ENCODE results near the gene AKR1A1. TPM values are rescaled to one million over a fixed set of nuclear protein-coding genes. Genes with fewer than 3 reads are reported as not detected.
"Not testable (repeated sequence)": the region's sequence is repeated elsewhere in the genome, so short reads cannot be mapped to it uniquely, and the experiment has no call there.

Gene AKR1A1
- total RNA-seq, 2 donors from 2014 or later, result 153 to 177 TPM

DNA sequence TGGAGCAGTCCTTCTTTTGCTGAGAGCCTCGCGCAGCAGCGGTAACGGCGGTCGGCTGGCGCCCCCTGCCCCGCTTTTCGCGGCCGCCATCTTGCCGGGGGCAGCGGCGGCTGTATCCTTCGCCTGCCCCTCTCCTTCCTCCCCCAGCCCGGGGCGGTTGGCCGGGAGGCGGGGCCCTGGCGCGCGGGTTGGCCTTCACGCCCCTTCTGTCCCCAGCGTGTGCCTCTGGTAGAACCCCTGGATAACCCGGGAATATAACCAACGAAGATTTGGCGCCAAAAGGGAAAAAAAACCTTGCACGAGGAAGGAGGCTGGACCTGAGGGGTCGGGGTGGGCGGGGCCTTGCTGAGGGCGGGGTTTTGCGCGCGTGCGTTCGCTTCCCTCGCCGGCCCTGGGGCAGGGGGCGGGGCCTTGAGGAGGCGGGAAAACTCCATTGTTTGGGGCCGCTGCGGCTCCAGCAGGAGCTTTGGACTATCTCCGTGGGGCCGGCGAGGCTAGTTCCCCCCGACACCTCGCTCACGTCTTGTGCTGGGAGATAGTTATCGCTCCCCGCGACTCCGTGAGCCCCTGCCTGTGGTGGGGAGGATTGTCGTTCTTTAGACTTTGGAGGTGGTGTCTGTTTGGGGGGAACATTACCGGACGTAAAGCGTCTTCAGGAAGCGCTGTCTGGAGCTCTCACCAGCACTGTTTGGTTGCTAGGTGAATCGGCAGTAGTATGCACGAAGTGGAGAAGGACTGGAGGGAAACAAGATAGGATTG is 33.9 kb downstream of the AKR1A1 start:
- Mint-ChIP-seq H3K27ac (peak overlapping the region; percentile 92 to 99), H3K36me3 (peaks cover 15 to 26% of the 10 kb centered on the region in 2 donors), H3K9me3 (no peaks in the 10 kb centered on the region)
- ATAC-seq (peak; percentile 48 to 56), DNase-seq (ENCODE audit: low spot score in 2 of 2) (peak; percentile 86 to 88)

DNA sequence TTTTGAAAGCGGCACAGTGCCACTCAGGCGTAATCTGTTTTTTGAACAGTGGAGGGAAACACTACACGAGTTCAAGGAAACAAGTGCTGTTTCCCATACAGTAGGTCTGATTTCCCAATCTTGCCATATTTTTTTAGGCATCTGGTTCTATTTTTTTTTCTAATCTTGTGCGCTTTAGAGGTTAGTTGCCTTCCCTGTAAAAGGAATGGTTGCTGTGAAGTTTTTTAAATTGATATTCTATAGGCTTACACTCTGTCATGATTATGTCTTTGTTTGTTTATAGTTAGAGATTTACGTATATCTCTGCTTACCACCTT is 34.4 kb downstream of the AKR1A1 start:
- peaks cover 15 to 26% of the 10 kb centered on the region in 2 donors for H3K36me3 Mint-ChIP-seq
- DNase-seq (ENCODE audit: low spot score in 2 of 2) (no peak), ATAC-seq (no peak)
- peak overlapping the region; percentile 92 to 96 for H3K27ac Mint-ChIP-seq
- no peaks in the 10 kb centered on the region for H3K9me3 Mint-ChIP-seq

DNA sequence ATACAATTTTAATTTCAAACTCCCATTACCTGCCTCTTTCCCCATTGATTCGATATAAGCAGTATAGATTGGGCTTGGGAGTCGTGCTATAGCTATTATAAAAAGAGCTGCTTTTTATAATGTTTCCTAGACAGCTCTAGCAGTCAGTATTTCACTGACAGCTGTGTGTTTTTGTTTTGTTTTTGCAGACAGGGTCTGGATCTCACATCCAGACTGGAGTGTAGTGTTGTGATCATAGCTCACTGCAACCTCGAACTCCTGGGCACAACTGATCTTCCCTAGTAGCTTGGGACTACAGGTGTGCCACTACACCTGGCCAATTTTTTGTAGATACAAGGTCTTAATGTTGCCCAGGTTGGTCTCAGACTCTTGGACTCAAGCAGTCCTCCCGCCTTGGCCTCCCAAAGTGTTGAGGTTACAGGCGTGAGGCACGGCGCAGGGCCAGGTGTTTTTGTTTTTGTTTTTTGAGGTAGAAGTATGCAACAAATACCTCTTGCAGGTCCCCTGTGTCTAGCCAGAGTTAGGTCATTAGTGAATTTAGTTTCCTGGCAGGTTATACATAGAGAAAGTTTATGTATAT is 35.0 kb downstream of the AKR1A1 start:
- DNase-seq (ENCODE audit: low spot score in 2 of 2) (peak in 1 of 2 donors; percentile 23), ATAC-seq (no peak)
- H3K9me3 Mint-ChIP-seq, result no peaks in the 10 kb centered on the region
- H3K27ac Mint-ChIP-seq, result peak overlapping the region; percentile 92 to 96
- peaks cover 15 to 26% of the 10 kb centered on the region in 2 donors for H3K36me3 Mint-ChIP-seq

DNA sequence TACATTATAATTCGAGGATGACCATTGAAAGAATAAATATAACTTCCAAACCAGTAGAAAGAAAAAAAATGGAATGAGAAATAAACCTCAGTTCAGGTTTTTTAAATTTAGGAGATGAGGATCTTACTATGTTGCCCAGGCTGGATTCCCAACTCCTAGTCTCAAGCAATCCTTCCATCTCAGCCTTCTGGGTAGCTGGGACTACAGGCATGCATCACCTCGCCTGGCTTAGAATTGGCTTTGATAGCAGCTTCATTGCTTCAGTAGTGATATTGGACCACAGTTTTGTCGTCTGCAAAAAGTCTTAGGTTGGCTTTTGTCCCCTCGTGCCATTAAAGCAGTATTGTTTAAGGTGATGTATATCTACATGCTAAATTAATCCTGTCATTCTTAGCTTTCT is 36.1 kb downstream of the AKR1A1 start:
- Mint-ChIP-seq H3K27ac (peak overlapping the region; percentile 79 to 99), H3K9me3 (no peaks in the 10 kb centered on the region), H3K36me3 (peaks cover 15 to 26% of the 10 kb centered on the region in 2 donors)
- ATAC-seq (no peak), DNase-seq (ENCODE audit: low spot score in 2 of 2) (no peak)

DNA sequence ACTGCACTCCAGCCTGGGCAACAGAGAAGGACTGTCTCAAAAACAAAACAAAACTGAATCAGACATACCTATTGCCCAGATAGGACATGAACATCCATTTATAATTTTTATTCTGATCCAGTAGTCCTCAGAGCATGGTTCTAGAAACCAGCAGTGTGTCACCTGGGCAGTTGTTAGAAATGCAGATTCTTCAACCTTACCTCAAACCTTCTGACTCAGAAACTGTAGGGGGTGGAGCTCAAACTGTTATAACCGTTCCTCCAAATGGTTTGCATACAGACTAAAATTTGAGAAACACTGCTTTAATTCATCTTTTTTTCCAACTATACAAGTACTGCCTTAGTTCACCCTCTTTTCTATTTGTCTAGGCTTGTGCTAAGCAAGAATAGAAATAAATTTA is 39.2 kb downstream of the AKR1A1 start:
- no peak for ATAC-seq
- DNase-seq (ENCODE audit: low spot score in 2 of 2), result no peak
- Mint-ChIP-seq H3K9me3 (no peaks in the 10 kb centered on the region), H3K36me3 (peaks cover 12 to 14% of the 10 kb centered on the region in 2 donors), H3K27ac (no peak overlapping the region)

DNA sequence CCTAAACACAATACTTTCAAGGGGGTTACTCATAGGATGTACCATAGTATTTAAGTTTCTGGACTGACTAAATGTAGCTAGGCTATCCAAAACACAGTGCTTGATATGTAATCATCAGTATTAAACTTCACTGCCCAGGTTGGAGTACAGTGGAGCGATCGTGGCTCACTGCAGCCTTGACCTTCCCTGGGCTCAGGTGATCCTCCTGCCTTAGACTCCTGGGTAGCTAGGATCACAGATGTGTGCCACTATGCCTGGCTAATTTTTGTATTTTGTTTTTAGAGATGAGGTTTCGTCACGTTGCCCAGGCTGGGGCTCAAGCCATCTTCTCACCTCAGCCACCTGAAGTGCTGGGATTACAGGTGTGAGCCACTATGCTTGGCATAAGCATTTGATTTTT is 43.8 kb downstream of the AKR1A1 start:
- ATAC-seq (peak in 1 of 2 donors; percentile 23), DNase-seq (ENCODE audit: low spot score in 2 of 2) (no peak)
- Mint-ChIP-seq H3K9me3 (no peaks in the 10 kb centered on the region), H3K36me3 (peaks cover 0 to 11% of the 10 kb centered on the region in 2 donors), H3K27ac (peak overlapping the region in 1 of 2 donors; percentile 44)

DNA sequence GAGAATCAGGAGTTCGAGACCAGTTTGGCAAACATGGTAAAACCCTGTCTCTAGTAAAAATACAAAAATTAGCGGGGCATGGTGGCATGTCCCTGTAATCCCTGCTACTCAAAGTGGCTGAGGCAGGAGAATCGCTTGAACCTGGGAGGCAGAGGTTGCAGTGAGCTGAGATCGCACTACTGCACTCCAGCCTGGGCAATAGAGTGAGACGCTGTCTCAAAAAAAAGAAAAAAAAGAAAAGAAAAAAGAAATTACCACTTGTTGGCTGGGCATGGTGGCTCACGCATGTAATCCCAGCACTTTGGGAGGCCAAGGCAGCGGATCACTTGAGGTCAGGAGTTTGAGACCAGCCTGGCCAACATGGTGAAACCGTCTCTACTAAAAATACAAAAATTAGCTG is 46.1 kb downstream of the AKR1A1 start:
- ATAC-seq; H3K27ac Mint-ChIP-seq; H3K9me3 Mint-ChIP-seq; DNase-seq (ENCODE audit: low spot score in 2 of 2): not testable (repeated sequence)
- H3K36me3 Mint-ChIP-seq, result peaks cover 0 to 11% of the 10 kb centered on the region in 2 donors

DNA sequence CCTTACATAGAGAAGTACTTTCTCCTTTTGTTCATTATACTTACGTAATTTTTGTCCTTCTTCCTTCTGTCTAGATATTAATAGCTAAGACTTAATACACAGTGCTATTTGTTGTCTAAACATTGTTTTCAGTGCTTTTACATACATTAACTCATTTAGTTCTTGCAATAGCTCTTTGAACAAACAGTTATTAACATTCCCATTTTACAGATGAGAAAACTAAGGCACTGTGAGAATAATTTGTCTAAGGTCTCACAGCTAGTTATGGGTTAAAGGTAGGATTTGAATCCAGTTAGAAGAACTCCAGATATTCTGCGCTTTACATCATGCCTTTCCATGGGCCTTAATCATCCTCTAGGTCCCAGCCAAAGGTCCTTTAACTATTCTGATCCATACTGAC is 53.6 kb downstream of the AKR1A1 start:
- no peak for ATAC-seq
- no peaks in the 10 kb centered on the region for H3K9me3 Mint-ChIP-seq
- DNase-seq (ENCODE audit: low spot score in 2 of 2), result no peak
- H3K27ac Mint-ChIP-seq, result no peak overlapping the region
- peaks cover 19 to 26% of the 10 kb centered on the region in 2 donors for H3K36me3 Mint-ChIP-seq

DNA sequence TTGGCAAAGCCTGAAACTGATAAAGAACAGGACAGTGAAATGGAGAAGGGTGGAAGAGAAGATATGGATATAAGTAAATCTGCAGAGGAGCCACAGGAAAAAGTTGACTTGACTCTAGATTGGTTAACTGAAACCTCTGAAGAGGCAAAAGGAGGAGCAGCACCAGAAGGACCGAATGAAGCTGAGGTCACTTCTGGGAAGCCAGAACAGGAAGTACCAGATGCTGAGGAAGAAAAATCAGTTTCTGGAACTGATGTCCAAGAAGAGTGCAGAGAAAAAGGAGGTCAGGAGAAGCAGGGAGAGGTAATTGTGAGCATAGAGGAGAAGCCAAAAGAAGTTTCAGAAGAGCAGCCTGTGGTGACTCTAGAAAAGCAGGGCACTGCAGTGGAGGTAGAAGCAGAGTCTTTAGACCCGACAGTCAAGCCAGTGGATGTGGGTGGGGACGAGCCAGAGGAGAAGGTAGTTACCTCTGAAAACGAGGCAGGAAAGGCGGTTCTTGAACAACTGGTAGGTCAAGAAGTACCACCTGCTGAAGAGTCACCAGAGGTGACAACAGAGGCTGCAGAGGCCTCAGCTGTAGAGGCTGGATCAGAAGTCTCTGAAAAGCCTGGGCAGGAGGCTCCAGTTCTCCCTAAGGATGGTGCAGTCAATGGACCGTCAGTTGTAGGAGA is 56.9 kb downstream of the AKR1A1 start:
- ATAC-seq (peak in 1 of 2 donors; percentile 14), DNase-seq (ENCODE audit: low spot score in 2 of 2) (no peak)
- Mint-ChIP-seq H3K9me3 (no peaks in the 10 kb centered on the region), H3K27ac (peak overlapping the region; percentile 52 to 75), H3K36me3 (peaks cover 19 to 26% of the 10 kb centered on the region in 2 donors)

DNA sequence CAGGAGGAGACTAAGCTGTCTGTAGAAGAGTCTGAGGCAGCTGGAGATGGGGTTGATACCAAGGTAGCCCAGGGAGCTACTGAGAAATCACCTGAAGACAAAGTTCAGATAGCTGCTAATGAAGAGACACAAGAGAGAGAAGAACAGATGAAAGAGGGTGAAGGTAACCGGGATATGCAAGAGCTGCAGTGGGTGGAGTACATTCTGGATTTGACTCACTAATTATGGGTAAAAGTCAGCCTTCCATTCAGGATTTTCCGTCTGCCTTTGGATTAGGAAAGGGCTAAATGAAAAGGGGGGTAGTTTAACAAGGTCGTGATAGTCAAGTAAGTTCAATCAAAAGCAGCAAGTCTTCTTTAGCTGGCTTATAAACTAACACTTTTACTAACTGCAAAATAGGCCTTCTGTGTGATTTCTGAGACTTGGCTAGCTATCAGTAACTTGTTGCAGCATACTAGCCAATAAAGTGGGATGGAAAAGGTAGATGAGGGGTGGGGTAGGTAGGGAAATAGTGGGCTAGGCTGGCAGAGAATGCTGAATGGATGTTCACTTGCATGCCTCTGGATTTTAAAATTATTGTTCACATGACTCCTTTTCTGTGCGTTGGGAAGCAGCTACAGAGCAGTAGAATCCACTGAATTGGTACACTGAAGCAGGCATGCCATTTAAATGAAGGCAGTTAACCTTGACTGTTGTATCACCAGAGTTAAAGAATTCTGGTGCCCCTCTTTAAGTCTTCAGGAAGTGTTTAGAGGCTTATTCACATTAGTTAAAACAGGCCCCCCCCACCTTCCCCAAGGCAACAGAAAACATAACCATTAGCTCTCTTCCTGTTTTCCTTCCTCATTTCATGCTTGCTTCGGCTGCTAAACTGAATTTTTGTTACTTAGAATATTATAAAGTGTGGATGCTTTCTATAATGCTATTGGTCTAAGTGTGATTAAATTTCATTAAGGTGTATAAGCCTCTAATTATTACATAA is 57.8 kb downstream of the AKR1A1 start:
- H3K27ac Mint-ChIP-seq, result peak overlapping the region; percentile 39 to 52
- no peak for DNase-seq (ENCODE audit: low spot score in 2 of 2)
- H3K36me3 Mint-ChIP-seq, result peaks cover 19 to 26% of the 10 kb centered on the region in 2 donors
- H3K9me3 Mint-ChIP-seq, result no peaks in the 10 kb centered on the region
- ATAC-seq, result peak in 1 of 2 donors; percentile 12

DNA sequence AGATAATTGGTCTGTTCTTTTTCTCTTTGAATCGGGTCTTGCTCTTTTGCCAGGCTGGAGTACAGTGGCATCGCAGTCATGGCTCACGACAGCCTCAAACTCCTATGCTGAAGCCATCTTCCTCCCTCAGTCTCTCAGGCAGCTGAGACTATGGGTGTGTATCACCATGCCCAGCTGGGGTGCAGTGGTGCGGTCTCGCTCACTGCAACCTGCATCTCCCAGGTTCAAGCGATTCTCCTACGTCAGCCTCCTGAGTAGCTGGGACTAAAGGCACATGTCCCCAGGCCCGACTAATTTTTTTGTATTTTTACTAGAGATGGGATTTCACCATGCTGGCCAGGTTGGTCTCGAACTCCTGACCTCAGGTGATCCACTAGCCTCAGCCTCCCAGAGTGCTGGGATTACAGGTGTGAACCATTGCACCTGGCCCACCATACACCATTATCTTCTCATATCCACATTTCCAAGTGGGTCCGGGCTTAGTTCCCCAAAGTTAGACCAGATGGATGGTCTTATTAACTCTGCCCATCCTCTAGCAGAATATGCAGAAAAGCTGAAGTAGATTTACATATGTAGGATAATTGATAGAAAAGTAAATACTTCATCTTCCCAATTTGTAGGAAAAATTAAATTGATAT is 60.1 kb downstream of the AKR1A1 start:
- DNase-seq (ENCODE audit: low spot score in 2 of 2) (no peak), ATAC-seq (no peak)
- peaks cover 23 to 27% of the 10 kb centered on the region in 2 donors for H3K36me3 Mint-ChIP-seq
- no peaks in the 10 kb centered on the region for H3K9me3 Mint-ChIP-seq
- H3K27ac Mint-ChIP-seq, result peak overlapping the region in 1 of 2 donors; percentile 73

DNA sequence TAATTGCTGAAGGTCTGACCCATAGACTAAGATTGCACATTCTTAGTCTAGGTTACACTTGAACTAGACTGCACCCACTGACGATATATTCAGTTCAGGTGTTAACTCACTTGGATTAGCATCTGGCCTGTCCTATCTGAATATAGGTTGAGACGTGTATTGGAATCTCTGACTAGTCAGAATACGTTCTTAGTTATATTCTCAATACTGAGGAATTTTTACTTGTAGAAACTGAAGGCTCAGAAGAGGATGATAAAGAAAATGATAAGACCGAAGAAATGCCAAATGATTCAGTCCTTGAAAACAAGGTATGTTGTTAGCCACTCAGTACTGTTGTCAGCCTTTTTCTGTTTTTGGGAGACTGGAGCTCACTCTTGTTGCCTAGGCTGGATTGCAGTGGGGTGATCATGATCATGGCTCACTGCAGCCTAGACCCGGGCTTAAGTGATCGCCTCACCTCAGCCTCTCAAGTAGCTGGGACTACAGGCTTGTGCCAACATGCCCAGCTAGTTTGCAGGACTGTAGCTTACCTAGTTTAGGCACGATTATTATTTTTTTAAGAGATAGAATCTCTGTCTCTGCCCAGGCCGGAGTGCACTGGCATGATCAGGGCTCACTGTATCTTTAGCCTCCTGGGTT is 62.4 kb downstream of the AKR1A1 start:
- ATAC-seq, result no peak
- no peaks in the 10 kb centered on the region for H3K9me3 Mint-ChIP-seq
- H3K36me3 Mint-ChIP-seq, result peaks cover 9 to 21% of the 10 kb centered on the region in 2 donors
- peak overlapping the region; percentile 1 to 31 for H3K27ac Mint-ChIP-seq
- no peak for DNase-seq (ENCODE audit: low spot score in 2 of 2)

DNA sequence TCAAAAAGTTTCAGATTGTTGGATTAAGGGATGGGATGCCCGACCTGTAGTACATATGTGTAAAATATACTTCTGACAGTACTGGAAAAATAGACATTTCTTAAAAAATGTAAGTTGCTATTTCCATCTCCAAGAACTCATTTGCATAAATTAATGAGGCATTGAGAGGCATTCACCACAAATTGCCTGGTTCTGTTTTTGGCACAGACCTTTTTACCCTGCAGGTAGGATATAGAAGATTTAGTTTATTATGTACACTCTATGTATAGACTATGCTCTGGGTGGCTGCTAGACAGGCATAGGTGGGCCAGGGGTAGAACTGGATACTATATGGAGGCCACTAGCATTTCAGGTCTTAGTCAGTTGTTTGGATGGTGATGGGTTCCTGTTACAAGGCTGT is 65.3 kb downstream of the AKR1A1 start:
- DNase-seq (ENCODE audit: low spot score in 2 of 2), result no peak
- peak overlapping the region in 1 of 2 donors; percentile 50 for H3K27ac Mint-ChIP-seq
- ATAC-seq, result no peak
- no peaks in the 10 kb centered on the region for H3K9me3 Mint-ChIP-seq
- peaks cover 9 to 15% of the 10 kb centered on the region in 2 donors for H3K36me3 Mint-ChIP-seq

DNA sequence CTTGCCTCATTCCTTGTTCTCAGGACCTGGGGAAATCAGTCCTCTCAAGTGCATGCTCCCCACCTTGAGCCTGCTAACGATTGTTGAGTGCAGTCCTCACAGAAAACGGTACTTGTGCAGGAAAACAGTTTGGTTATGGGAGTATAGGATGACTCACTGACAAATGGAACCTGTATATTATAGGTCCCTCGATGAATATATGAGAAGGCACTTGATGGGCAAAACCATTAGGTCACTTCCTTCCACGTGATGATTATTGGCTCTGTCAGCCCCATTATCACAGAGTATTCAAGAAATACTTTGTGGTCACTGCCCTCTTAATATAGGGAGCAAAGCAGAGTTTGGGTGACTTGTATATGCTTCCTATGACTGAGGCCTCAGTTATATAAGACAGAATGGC is 67.0 kb downstream of the AKR1A1 start:
- peaks cover 9 to 15% of the 10 kb centered on the region in 2 donors for H3K36me3 Mint-ChIP-seq
- peak overlapping the region in 1 of 2 donors; percentile 61 for H3K27ac Mint-ChIP-seq
- no peak for ATAC-seq

DNA sequence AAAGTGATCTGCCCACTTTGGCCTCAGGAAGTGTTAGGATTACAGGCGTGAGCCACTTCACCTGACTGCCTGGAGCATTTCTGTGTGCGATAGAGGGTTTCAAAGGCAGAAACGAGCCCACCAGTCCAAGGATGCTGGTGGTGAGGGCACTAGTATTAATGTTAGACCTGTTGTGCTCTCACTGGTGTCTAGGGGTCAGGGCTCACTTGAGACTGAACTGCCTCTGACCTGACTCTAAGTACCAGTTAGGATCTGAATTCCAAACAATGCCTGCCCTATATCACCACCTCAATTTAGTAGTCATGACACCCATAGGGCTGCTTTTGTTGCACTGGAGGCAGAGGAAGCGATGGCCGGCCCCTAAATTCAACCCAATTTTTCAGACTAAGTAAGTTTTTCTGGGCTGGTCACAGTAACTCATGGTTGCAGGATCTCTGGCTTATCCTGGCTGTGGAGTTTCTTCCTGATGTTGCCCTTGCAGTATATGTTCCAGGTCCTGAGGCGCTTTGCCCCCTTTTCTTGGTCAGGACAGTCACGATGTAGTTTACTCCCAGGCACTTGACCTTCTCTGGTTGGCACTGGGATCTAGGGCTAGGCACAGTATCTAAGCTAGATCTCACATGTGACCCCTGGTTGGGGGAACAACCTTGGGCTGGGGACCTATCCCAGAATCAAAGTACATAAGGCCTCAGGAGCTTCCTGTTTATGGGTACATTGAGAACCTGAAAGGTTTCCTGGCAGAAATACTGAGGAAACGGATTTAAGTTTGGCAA is 68.7 kb downstream of the AKR1A1 start:
- Mint-ChIP-seq H3K27ac (peak overlapping the region; percentile 76 to 94), H3K36me3 (peaks cover 9 to 15% of the 10 kb centered on the region in 2 donors), H3K9me3 (no peaks in the 10 kb centered on the region)
- DNase-seq (ENCODE audit: low spot score in 2 of 2), result no peak
- no peak for ATAC-seq

More for the DNA sequence above, 67.0 kb downstream of the AKR1A1 start:
- DNase-seq (ENCODE audit: low spot score in 2 of 2), result no peak
- no peaks in the 10 kb centered on the region for H3K9me3 Mint-ChIP-seq

Measured in activated naive CD4-positive, alpha-beta T cell treated with anti-CD3 and anti-CD28 coated beads, Interleukin-2, amount 50 U/mL, for 72 hours (primary cell).